Glomerular visceral epithelial cell (primary cell): ENCODE results near the gene FCN2.
"Not testable (repeated sequence)": the region's sequence is repeated elsewhere in the genome, so short reads cannot be mapped to it uniquely, and the experiment has no call there.

ENCODE experiments used
- DNase-seq: peaks from one replicate; pipeline ENCODE4 v3.0.0-alpha.2; 2016; ENCODE audit errors: extremely low spot score

FCN2 gene

GRCh38 chr9:134847138-134847537, 33.5 kb upstream of the FCN2 start:
- DNase-seq, result no peak

- DNase-seq, result no peak
Observed at GRCh38 chr9:134847752-134848432, 32.7 kb upstream of the FCN2 start.

- no peak for DNase-seq
Observed at GRCh38 chr9:134848504-134848903, 32.1 kb upstream of the FCN2 start.

GRCh38 chr9:134850611-134851010, 30.0 kb upstream of the FCN2 start:
- no peak for DNase-seq

GRCh38 chr9:134851020-134851419, 29.6 kb upstream of the FCN2 start:
- no peak for DNase-seq

- DNase-seq, result no peak
Observed at GRCh38 chr9:134852906-134853654, 27.5 kb upstream of the FCN2 start.

GRCh38 chr9:134853893-134854292, 26.7 kb upstream of the FCN2 start:
- DNase-seq, result no peak

- no peak for DNase-seq
Observed at GRCh38 chr9:134854541-134854981, 26.0 kb upstream of the FCN2 start.

- no peak for DNase-seq
Observed at GRCh38 chr9:134855231-134855899, 25.2 kb upstream of the FCN2 start.

GRCh38 chr9:134855900-134856377, 24.7 kb upstream of the FCN2 start:
- DNase-seq, result no peak

GRCh38 chr9:134857451-134857850, 23.2 kb upstream of the FCN2 start:
- not testable (repeated sequence) for DNase-seq

GRCh38 chr9:134858051-134858841, 22.4 kb upstream of the FCN2 start:
- peak; percentile 41 for DNase-seq

- no peak for DNase-seq
Observed at GRCh38 chr9:134860510-134860909, 20.1 kb upstream of the FCN2 start.

- no peak for DNase-seq
Observed at GRCh38 chr9:134861595-134862334, 18.8 kb upstream of the FCN2 start.

GRCh38 chr9:134863306-134863902, 17.2 kb upstream of the FCN2 start:
- no peak for DNase-seq

- DNase-seq, result no peak
Observed at GRCh38 chr9:134863941-134864820, 16.4 kb upstream of the FCN2 start.

GRCh38 chr9:134864821-134865190, 15.8 kb upstream of the FCN2 start:
- no peak for DNase-seq

GRCh38 chr9:134867917-134868750, 12.5 kb upstream of the FCN2 start:
- no peak for DNase-seq
